ENCODE measurements around the gene LMO7. TPM values are rescaled to one million over a fixed set of nuclear protein-coding genes. Genes with fewer than 3 reads are reported as not detected.

Gene LMO7
- total RNA-seq, 2 experiments from 2014 or later, result 21.4 to 25.4 TPM

- CTCF ChIA-PET (ENCODE audit: unreplicated experiment), result no interaction called here
- intact Hi-C loops (cut with micrococcal nuclease; ENCODE audit: unreplicated experiment), result no loop called here
- Histone ChIP-seq H3K27ac (ENCODE audit: low read depth, low read length, poor library complexity, severe bottlenecking) (no peak overlapping the region), H3K9me2 (ENCODE audit: insufficient read depth, low read length) (no peaks in the 10 kb centered on the region), H3K4me3 (ENCODE audit: low read depth, low read length, poor library complexity, severe bottlenecking) (no peak overlapping the region), H3K9me3 (ENCODE audit: low read length) (no peaks in the 10 kb centered on the region), H3K36me3 (ENCODE audit: insufficient read depth, low read length) (no peaks in the 10 kb centered on the region), H2AFZ (ENCODE audit: low read length) (no peak overlapping the region), H3K79me2 (ENCODE audit: insufficient read depth, low read depth, low read length) (no peaks in the 10 kb centered on the region), H3K4me2 (ENCODE audit: low read length) (no peak overlapping the region), H4K20me1 (ENCODE audit: insufficient read depth, low read length) (no peaks in the 10 kb centered on the region), H3K4me1 (ENCODE audit: insufficient read depth, low read length, poor library complexity, severe bottlenecking) (no peaks in the 10 kb centered on the region)
- no peak for DNase-seq (ENCODE audit: low spot score)
- POLR2A ChIA-PET, result interaction anchor here (0.7 kb wide), 1 partner anchor 324 kb away, joined by 8 read pairs; no protein-coding TSS in a partner anchor
- no peak for TF ChIP-seq EZH2phosphoT487 (IDR thresholded peaks at IDR 0.05; ENCODE audit: borderline replicate concordance, low read depth, low read length)
- no peak for TF ChIP-seq CTCF (conservative IDR thresholded peaks at IDR 0.05; ENCODE audit: low read length)
- BruUV-seq (replicated peaks), result no TSS peak
Observed at GRCh38 chr13:75766636-75767035, 130.5 kb downstream of the LMO7 start.

GRCh38 chr13:75769141-75769905 is 133.2 kb downstream of the LMO7 start:
- Histone ChIP-seq H3K79me2 (ENCODE audit: insufficient read depth, low read depth, low read length) (no peaks in the 10 kb centered on the region), H3K4me1 (ENCODE audit: insufficient read depth, low read length, poor library complexity, severe bottlenecking) (no peaks in the 10 kb centered on the region), H2AFZ (ENCODE audit: low read length) (no peak overlapping the region), H4K20me1 (ENCODE audit: insufficient read depth, low read length) (no peaks in the 10 kb centered on the region), H3K4me2 (ENCODE audit: low read length) (no peak overlapping the region), H3K9me3 (ENCODE audit: low read length) (no peaks in the 10 kb centered on the region), H3K36me3 (ENCODE audit: insufficient read depth, low read length) (no peaks in the 10 kb centered on the region), H3K27ac (ENCODE audit: low read depth, low read length, poor library complexity, severe bottlenecking) (no peak overlapping the region), H3K9me2 (ENCODE audit: insufficient read depth, low read length) (no peaks in the 10 kb centered on the region), H3K4me3 (ENCODE audit: low read depth, low read length, poor library complexity, severe bottlenecking) (no peak overlapping the region)
- BruUV-seq (replicated peaks), result no TSS peak
- POLR2A ChIA-PET, result interaction anchor here (0.6 kb wide), 2 partner anchors 237 to 606 kb away, joined by 3 to 5 read pairs; no protein-coding TSS in a partner anchor
- TF ChIP-seq EZH2phosphoT487 (IDR thresholded peaks at IDR 0.05; ENCODE audit: borderline replicate concordance, low read depth, low read length) (no peak), CTCF (conservative IDR thresholded peaks at IDR 0.05; ENCODE audit: low read length) (no peak)
- no peak for DNase-seq (ENCODE audit: low spot score)
- intact Hi-C loops (cut with micrococcal nuclease; ENCODE audit: unreplicated experiment), result no loop called here
- CTCF ChIA-PET (ENCODE audit: unreplicated experiment), result no interaction called here

- ChIA-PET CTCF (ENCODE audit: unreplicated experiment) (no interaction called here), POLR2A (interaction anchor here (0.6 kb wide), 1 partner anchor 605 kb away, joined by 5 read pairs; no protein-coding TSS in a partner anchor)
- no peak overlapping the region for H3K4me2 ChIP-seq (ENCODE audit: low read length)
- no peak overlapping the region for H2AFZ ChIP-seq (ENCODE audit: low read length)
- H3K4me1 ChIP-seq (ENCODE audit: insufficient read depth, low read length, poor library complexity, severe bottlenecking), result no peaks in the 10 kb centered on the region
- no TSS peak for BruUV-seq (replicated peaks)
- no peaks in the 10 kb centered on the region for H4K20me1 ChIP-seq (ENCODE audit: insufficient read depth, low read length)
- TF ChIP-seq EZH2phosphoT487 (IDR thresholded peaks at IDR 0.05; ENCODE audit: borderline replicate concordance, low read depth, low read length), result no peak
- TF ChIP-seq CTCF (conservative IDR thresholded peaks at IDR 0.05; ENCODE audit: low read length), result no peak
- H3K9me3 ChIP-seq (ENCODE audit: low read length), result no peaks in the 10 kb centered on the region
- H3K9me2 ChIP-seq (ENCODE audit: insufficient read depth, low read length), result no peaks in the 10 kb centered on the region
- no peak overlapping the region for H3K27ac ChIP-seq (ENCODE audit: low read depth, low read length, poor library complexity, severe bottlenecking)
- intact Hi-C loops (cut with micrococcal nuclease; ENCODE audit: unreplicated experiment), result no loop called here
- H3K4me3 ChIP-seq (ENCODE audit: low read depth, low read length, poor library complexity, severe bottlenecking), result no peak overlapping the region
- H3K79me2 ChIP-seq (ENCODE audit: insufficient read depth, low read depth, low read length), result no peaks in the 10 kb centered on the region
- DNase-seq (ENCODE audit: low spot score), result no peak
- no peaks in the 10 kb centered on the region for H3K36me3 ChIP-seq (ENCODE audit: insufficient read depth, low read length)
Observed at GRCh38 chr13:75770164-75770563, 134.0 kb downstream of the LMO7 start.

Data from OCI-LY7 (cell line).